Stimulated activated CD8-positive, alpha-beta memory T cell treated with anti-CD3 and anti-CD28 coated beads, Interleukin-4, amount 100 ng/mL, for 48 hours (primary cell): ENCODE measurements around the gene THNSL1.

ENCODE experiments used
- DNase-seq: peaks from one replicate; pipeline ENCODE4 v3.0.0-alpha.2; 2020

The THNSL1 gene

GRCh38 chr10:25061125-25061524 lies 44.7 kb downstream of the THNSL1 start:
- no peak for DNase-seq

GRCh38 chr10:25061711-25062449 lies 45.5 kb downstream of the THNSL1 start:
- no peak for DNase-seq

- no peak for DNase-seq
Observed at GRCh38 chr10:25063157-25063556, 46.7 kb downstream of the THNSL1 start.

- DNase-seq = no peak
Observed at GRCh38 chr10:25063644-25064043, 47.2 kb downstream of the THNSL1 start.

GRCh38 chr10:25064401-25064800 lies 48.0 kb downstream of the THNSL1 start:
- no peak for DNase-seq

- DNase-seq = no peak
Observed at GRCh38 chr10:25065761-25066476, 49.5 kb downstream of the THNSL1 start.

GRCh38 chr10:25068152-25069058 lies 52.0 kb downstream of the THNSL1 start:
- no peak for DNase-seq

GRCh38 chr10:25071227-25071626 lies 54.8 kb downstream of the THNSL1 start:
- no peak for DNase-seq

- no peak for DNase-seq
Observed at GRCh38 chr10:25072786-25073185, 56.4 kb downstream of the THNSL1 start.

GRCh38 chr10:25075825-25076224 lies 59.4 kb downstream of the THNSL1 start:
- DNase-seq = no peak
